SK-N-MC (cell line): ENCODE results near the gene HCFC1R1.

ENCODE experiments used
- EZH2 ChIP-seq: fragments of 200-600 bp; sonication (generic); IDR thresholded peaks from one replicate; pipeline ENCODE4 v1.6.1; 2017; ENCODE audit warnings: antibody characterized with exemption
- FOXP2 ChIP-seq: optimal IDR thresholded peaks from 2 replicates; pipeline ENCODE3; 2011; ENCODE audit warnings: mild to moderate bottlenecking, moderate library complexity; ENCODE audit not compliant: insufficient read depth; ENCODE audit errors: extremely low read length, control extremely low read depth
- POLR2AphosphoS5 ChIP-seq: IDR thresholded peaks from 2 replicates; pipeline ENCODE4 v1.6.1; 2012; ENCODE audit warnings: mild to moderate bottlenecking, low read depth, low read length, borderline replicate concordance

DNA sequence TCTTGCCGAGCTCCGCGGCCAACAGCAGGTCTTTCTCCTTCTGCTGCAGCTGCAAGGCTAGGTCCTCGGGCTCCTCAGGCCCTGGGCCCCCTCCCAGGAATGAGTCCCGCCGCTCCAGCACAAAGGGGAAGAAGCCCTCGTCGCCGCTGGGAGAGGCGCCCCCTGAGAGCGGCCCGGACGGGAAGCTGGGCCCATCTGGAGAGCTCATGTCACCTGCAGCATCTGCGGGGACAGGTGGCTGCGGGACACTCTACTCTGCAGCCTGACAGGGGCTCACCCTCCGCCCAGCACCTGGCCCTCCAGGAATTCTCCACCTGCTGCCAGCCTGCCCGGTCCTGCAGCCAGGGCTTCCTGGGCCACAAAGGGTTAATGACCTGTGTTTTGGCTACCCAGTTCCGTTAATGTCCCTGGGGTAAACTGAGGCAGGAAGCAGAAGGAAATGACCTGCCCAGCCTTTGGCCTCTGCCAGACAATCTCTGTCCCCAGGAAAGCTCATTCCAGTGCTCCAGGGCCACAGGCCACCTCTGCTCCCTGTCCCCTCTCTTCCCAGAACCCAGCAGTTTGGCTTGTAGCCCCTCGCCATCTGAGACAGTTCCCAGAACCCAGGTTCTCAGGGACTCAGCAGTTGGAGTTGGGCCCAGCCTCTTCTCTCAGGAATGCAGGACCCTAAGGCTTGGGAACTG lies 11.7 kb upstream of the HCFC1R1 start:
- TF ChIP-seq POLR2AphosphoS5 = no peak
- TF ChIP-seq EZH2 = no peak
- no peak for TF ChIP-seq FOXP2
